ENCODE data around the gene STK10.
"Not testable (repeated sequence)": the region's sequence is repeated elsewhere in the genome, so short reads cannot be mapped to it uniquely, and the experiment has no call there.

Gene STK10

GRCh38 chr5:172044631-172045314 lies 143.3 kb downstream of the STK10 start:
- H3K27me3 ChIP-seq (ENCODE audit: low read depth, low read length): no peaks in the 10 kb centered on the region
- H3K4me3 ChIP-seq (ENCODE audit: low read depth in 1 of 2, low read length in 2 of 2): no peak overlapping the region
- H3K36me3 ChIP-seq (ENCODE audit: control insufficient read depth in 1 of 2, insufficient read depth in 2 of 2, low read length in 2 of 2): peaks cover 16 to 21% of the 10 kb centered on the region in 2 donors
- H3K27ac ChIP-seq (ENCODE audit: low read length): no peak overlapping the region
- no peaks in the 10 kb centered on the region for H3K9me3 ChIP-seq (ENCODE audit: control insufficient read depth in 1 of 2, low read length in 2 of 2)
- H3K4me1 ChIP-seq (ENCODE audit: control insufficient read depth in 1 of 2, insufficient read depth in 2 of 2, low read length in 2 of 2): no peaks in the 10 kb centered on the region

- Histone ChIP-seq H3K4me3 (ENCODE audit: low read depth in 1 of 2, low read length in 2 of 2) (no peak overlapping the region), H3K36me3 (ENCODE audit: control insufficient read depth in 1 of 2, insufficient read depth in 2 of 2, low read length in 2 of 2) (peaks cover 16 to 21% of the 10 kb centered on the region in 2 donors), H3K27ac (ENCODE audit: low read length) (no peak overlapping the region), H3K4me1 (ENCODE audit: control insufficient read depth in 1 of 2, insufficient read depth in 2 of 2, low read length in 2 of 2) (no peaks in the 10 kb centered on the region), H3K27me3 (ENCODE audit: low read depth, low read length) (no peaks in the 10 kb centered on the region), H3K9me3 (ENCODE audit: control insufficient read depth in 1 of 2, low read length in 2 of 2) (no peaks in the 10 kb centered on the region)
These were observed 144.2 kb downstream of the STK10 start for GRCh38 chr5:172043865-172044264.

GRCh38 chr5:172042183-172042582 lies 145.8 kb downstream of the STK10 start:
- no peaks in the 10 kb centered on the region for H3K9me3 ChIP-seq (ENCODE audit: control insufficient read depth in 1 of 2, low read length in 2 of 2)
- H3K27me3 ChIP-seq (ENCODE audit: low read depth, low read length): no peaks in the 10 kb centered on the region
- H3K36me3 ChIP-seq (ENCODE audit: control insufficient read depth in 1 of 2, insufficient read depth in 2 of 2, low read length in 2 of 2): peaks cover 16 to 18% of the 10 kb centered on the region in 2 donors
- H3K4me1 ChIP-seq (ENCODE audit: control insufficient read depth in 1 of 2, insufficient read depth in 2 of 2, low read length in 2 of 2): no peaks in the 10 kb centered on the region
- no peak overlapping the region for H3K4me3 ChIP-seq (ENCODE audit: low read depth in 1 of 2, low read length in 2 of 2)
- no peak overlapping the region for H3K27ac ChIP-seq (ENCODE audit: low read length)

- H3K27ac ChIP-seq (ENCODE audit: low read length): no peak overlapping the region
- no peak overlapping the region for H3K4me3 ChIP-seq (ENCODE audit: low read depth in 1 of 2, low read length in 2 of 2)
- H3K9me3 ChIP-seq (ENCODE audit: control insufficient read depth in 1 of 2, low read length in 2 of 2): no peaks in the 10 kb centered on the region
- H3K4me1 ChIP-seq (ENCODE audit: control insufficient read depth in 1 of 2, insufficient read depth in 2 of 2, low read length in 2 of 2): no peaks in the 10 kb centered on the region
- H3K27me3 ChIP-seq (ENCODE audit: low read depth, low read length): no peaks in the 10 kb centered on the region
- peaks cover 0 to under 1% of the 10 kb centered on the region in 2 donors for H3K36me3 ChIP-seq (ENCODE audit: control insufficient read depth in 1 of 2, insufficient read depth in 2 of 2, low read length in 2 of 2)
These were observed 149.9 kb downstream of the STK10 start for GRCh38 chr5:172038167-172038566.

- H3K4me3 ChIP-seq (ENCODE audit: low read depth in 1 of 2, low read length in 2 of 2): no peak overlapping the region
- no peaks in the 10 kb centered on the region for H3K27me3 ChIP-seq (ENCODE audit: low read depth, low read length)
- no peaks in the 10 kb centered on the region for H3K4me1 ChIP-seq (ENCODE audit: control insufficient read depth in 1 of 2, insufficient read depth in 2 of 2, low read length in 2 of 2)
These were observed 153.0 kb downstream of the STK10 start for GRCh38 chr5:172035049-172035448.

GRCh38 chr5:172031894-172032461 lies 156.0 kb downstream of the STK10 start:
- Histone ChIP-seq H3K4me1 (ENCODE audit: control insufficient read depth in 1 of 2, insufficient read depth in 2 of 2, low read length in 2 of 2) (no peaks in the 10 kb centered on the region), H3K27ac (ENCODE audit: low read length) (no peak overlapping the region), H3K27me3 (ENCODE audit: low read depth, low read length) (no peaks in the 10 kb centered on the region)

More at GRCh38 chr5:172035049-172035448, 153.0 kb downstream of the STK10 start:
- Histone ChIP-seq H3K27ac (ENCODE audit: low read length) (no peak overlapping the region), H3K9me3 (ENCODE audit: control insufficient read depth in 1 of 2, low read length in 2 of 2) (no peaks in the 10 kb centered on the region), H3K36me3 (ENCODE audit: control insufficient read depth in 1 of 2, insufficient read depth in 2 of 2, low read length in 2 of 2) (no peaks in the 10 kb centered on the region)

GRCh38 chr5:172029876-172030275 lies 158.1 kb downstream of the STK10 start:
- no peaks in the 10 kb centered on the region for H3K9me3 ChIP-seq (ENCODE audit: control insufficient read depth in 1 of 2, low read length in 2 of 2)
- H3K36me3 ChIP-seq (ENCODE audit: control insufficient read depth in 1 of 2, insufficient read depth in 2 of 2, low read length in 2 of 2): no peaks in the 10 kb centered on the region
- H3K27ac ChIP-seq (ENCODE audit: low read length): no peak overlapping the region

More at GRCh38 chr5:172031894-172032461, 156.0 kb downstream of the STK10 start:
- H3K36me3 ChIP-seq (ENCODE audit: control insufficient read depth in 1 of 2, insufficient read depth in 2 of 2, low read length in 2 of 2): no peaks in the 10 kb centered on the region
- no peak overlapping the region for H3K4me3 ChIP-seq (ENCODE audit: low read depth in 1 of 2, low read length in 2 of 2)
- H3K9me3 ChIP-seq (ENCODE audit: control insufficient read depth in 1 of 2, low read length in 2 of 2): no peaks in the 10 kb centered on the region

GRCh38 chr5:172028167-172028566 lies 159.9 kb downstream of the STK10 start:
- Histone ChIP-seq H3K9me3 (ENCODE audit: control insufficient read depth in 1 of 2, low read length in 2 of 2) (no peaks in the 10 kb centered on the region), H3K36me3 (ENCODE audit: control insufficient read depth in 1 of 2, insufficient read depth in 2 of 2, low read length in 2 of 2) (no peaks in the 10 kb centered on the region), H3K27ac (ENCODE audit: low read length) (no peak overlapping the region), H3K27me3 (ENCODE audit: low read depth, low read length) (no peaks in the 10 kb centered on the region), H3K4me3 (ENCODE audit: low read depth in 1 of 2, low read length in 2 of 2) (no peak overlapping the region), H3K4me1 (ENCODE audit: control insufficient read depth in 1 of 2, insufficient read depth in 2 of 2, low read length in 2 of 2) (no peaks in the 10 kb centered on the region)

More at GRCh38 chr5:172029876-172030275, 158.1 kb downstream of the STK10 start:
- no peaks in the 10 kb centered on the region for H3K27me3 ChIP-seq (ENCODE audit: low read depth, low read length)
- H3K4me3 ChIP-seq (ENCODE audit: low read depth in 1 of 2, low read length in 2 of 2): no peak overlapping the region
- H3K4me1 ChIP-seq (ENCODE audit: control insufficient read depth in 1 of 2, insufficient read depth in 2 of 2, low read length in 2 of 2): no peaks in the 10 kb centered on the region

- H3K36me3 ChIP-seq (ENCODE audit: control insufficient read depth in 1 of 2, insufficient read depth in 2 of 2, low read length in 2 of 2); H3K9me3 ChIP-seq (ENCODE audit: control insufficient read depth in 1 of 2, low read length in 2 of 2); H3K4me3 ChIP-seq (ENCODE audit: low read depth in 1 of 2, low read length in 2 of 2); H3K27ac ChIP-seq (ENCODE audit: low read length); H3K27me3 ChIP-seq (ENCODE audit: low read depth, low read length); H3K4me1 ChIP-seq (ENCODE audit: control insufficient read depth in 1 of 2, insufficient read depth in 2 of 2, low read length in 2 of 2): not testable (repeated sequence)
These were observed 167.8 kb downstream of the STK10 start for GRCh38 chr5:172020110-172020786.

- Histone ChIP-seq H3K27me3 (ENCODE audit: low read depth, low read length) (no peaks in the 10 kb centered on the region), H3K9me3 (ENCODE audit: control insufficient read depth in 1 of 2, low read length in 2 of 2) (no peaks in the 10 kb centered on the region), H3K27ac (ENCODE audit: low read length) (no peak overlapping the region), H3K4me3 (ENCODE audit: low read depth in 1 of 2, low read length in 2 of 2) (no peak overlapping the region), H3K36me3 (ENCODE audit: control insufficient read depth in 1 of 2, insufficient read depth in 2 of 2, low read length in 2 of 2) (no peaks in the 10 kb centered on the region), H3K4me1 (ENCODE audit: control insufficient read depth in 1 of 2, insufficient read depth in 2 of 2, low read length in 2 of 2) (no peaks in the 10 kb centered on the region)
These were observed 172.7 kb downstream of the STK10 start for GRCh38 chr5:172015346-172015745.

GRCh38 chr5:172010278-172010677 lies 177.7 kb downstream of the STK10 start:
- no peak overlapping the region for H3K4me3 ChIP-seq (ENCODE audit: low read depth in 1 of 2, low read length in 2 of 2)

More at GRCh38 chr5:172010278-172010677, 177.7 kb downstream of the STK10 start:
- Histone ChIP-seq H3K9me3 (ENCODE audit: control insufficient read depth in 1 of 2, low read length in 2 of 2) (no peaks in the 10 kb centered on the region), H3K27me3 (ENCODE audit: low read depth, low read length) (no peaks in the 10 kb centered on the region), H3K4me1 (ENCODE audit: control insufficient read depth in 1 of 2, insufficient read depth in 2 of 2, low read length in 2 of 2) (peaks cover 0 to 10% of the 10 kb centered on the region in 2 donors), H3K27ac (ENCODE audit: low read length) (no peak overlapping the region), H3K36me3 (ENCODE audit: control insufficient read depth in 1 of 2, insufficient read depth in 2 of 2, low read length in 2 of 2) (peaks cover 0 to 10% of the 10 kb centered on the region in 2 donors)

All from muscle layer of duodenum (tissue), 2 donors.